HEK293 (cell line): ENCODE results near the gene FAM217B.

Experiments used
- GLI4 ChIP-seq: fragments of 450-650 bp; formaldehyde crosslinking; IDR thresholded peaks from 2 replicates; pipeline ENCODE4 v1.5.1; 2016; ENCODE audit warnings: missing biosample characterization, missing genetic modification characterization
- PRDM1 ChIP-seq: fragments of 450-650 bp; formaldehyde crosslinking; IDR thresholded peaks from 2 replicates; pipeline ENCODE4; 2016; ENCODE audit warnings: missing biosample characterization, missing genetic modification characterization
- ZNF157 ChIP-seq: fragments of 450-650 bp; formaldehyde crosslinking; IDR thresholded peaks from 2 replicates; pipeline ENCODE4 v1.5.1; 2016; ENCODE audit warnings: missing biosample characterization, missing genetic modification characterization
- ZNF514 ChIP-seq: fragments of 450-650 bp; formaldehyde crosslinking; IDR thresholded peaks from 2 replicates; pipeline ENCODE4 v1.5.1; 2016; ENCODE audit warnings: missing biosample characterization, missing genetic modification characterization
- TF ChIP-seq, protein P1 (sequence below): fragments of 450-650 bp; formaldehyde crosslinking; IDR thresholded peaks from 2 replicates; pipeline ENCODE4 v1.5.1; 2016; ENCODE audit warnings: missing biosample characterization, missing genetic modification characterization
- TF ChIP-seq, protein P2 (sequence below): fragments of 450-650 bp; formaldehyde crosslinking; IDR thresholded peaks from 2 replicates; pipeline ENCODE4 v1.5.1; 2016; ENCODE audit warnings: missing biosample characterization, missing genetic modification characterization

DNA sequence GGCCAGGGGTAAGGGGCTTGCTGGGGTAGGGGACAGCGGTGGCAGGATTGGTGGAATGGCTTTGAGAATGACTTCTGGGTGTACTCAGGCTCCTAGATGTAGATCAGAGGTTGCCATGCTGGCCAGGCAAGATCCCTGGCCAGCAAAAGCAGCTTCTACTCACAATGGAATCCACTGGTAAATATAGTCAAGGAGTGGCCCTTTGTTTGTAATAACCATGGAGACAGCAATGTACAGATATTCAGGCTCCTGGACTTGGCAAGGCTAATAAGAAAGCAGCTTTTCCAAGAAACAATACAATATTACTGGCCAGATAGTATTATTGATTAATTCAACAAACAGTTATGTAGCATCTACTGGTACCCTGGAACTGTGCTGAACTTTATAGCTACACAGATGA lies 55.9 kb downstream of the FAM217B start:
- TF ChIP-seq ZNF514 (tag by site-specific recombination) (no peak), PRDM1 (tag by site-specific recombination) (no peak), ZNF157 (tag by site-specific recombination) (no peak), GLI4 (tag by site-specific recombination) (no peak)
- TF ChIP-seq, protein P1, sequence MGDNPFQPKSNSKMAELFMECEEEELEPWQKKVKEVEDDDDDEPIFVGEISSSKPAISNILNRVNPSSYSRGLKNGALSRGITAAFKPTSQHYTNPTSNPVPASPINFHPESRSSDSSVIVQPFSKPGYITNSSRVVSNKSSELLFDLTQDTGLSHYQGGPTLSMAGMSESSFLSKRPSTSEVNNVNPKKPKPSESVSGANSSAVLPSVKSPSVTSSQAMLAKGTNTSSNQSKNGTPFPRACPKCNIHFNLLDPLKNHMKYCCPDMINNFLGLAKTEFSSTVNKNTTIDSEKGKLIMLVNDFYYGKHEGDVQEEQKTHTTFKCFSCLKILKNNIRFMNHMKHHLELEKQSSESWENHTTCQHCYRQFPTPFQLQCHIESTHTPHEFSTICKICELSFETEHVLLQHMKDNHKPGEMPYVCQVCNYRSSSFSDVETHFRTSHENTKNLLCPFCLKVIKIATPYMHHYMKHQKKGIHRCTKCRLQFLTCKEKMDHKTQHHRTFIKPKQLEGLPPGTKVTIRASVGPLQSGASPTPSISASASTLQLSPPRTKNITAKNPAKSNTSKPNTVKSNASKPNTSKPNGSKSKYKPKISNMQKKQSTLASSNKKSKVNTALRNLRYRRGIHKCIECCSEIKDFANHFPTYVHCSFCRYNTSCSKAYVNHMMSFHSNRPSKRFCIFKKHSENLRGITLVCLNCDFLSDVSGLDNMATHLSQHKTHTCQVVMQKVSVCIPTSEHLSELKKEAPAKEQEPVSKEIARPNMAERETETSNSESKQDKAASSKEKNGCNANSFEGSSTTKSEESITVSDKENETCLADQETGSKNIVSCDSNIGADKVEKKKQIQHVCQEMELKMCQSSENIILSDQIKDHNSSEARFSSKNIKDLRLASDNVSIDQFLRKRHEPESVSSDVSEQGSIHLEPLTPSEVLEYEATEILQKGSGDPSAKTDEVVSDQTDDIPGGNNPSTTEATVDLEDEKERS (tag by site-specific recombination) = no peak
- TF ChIP-seq, protein P2, sequence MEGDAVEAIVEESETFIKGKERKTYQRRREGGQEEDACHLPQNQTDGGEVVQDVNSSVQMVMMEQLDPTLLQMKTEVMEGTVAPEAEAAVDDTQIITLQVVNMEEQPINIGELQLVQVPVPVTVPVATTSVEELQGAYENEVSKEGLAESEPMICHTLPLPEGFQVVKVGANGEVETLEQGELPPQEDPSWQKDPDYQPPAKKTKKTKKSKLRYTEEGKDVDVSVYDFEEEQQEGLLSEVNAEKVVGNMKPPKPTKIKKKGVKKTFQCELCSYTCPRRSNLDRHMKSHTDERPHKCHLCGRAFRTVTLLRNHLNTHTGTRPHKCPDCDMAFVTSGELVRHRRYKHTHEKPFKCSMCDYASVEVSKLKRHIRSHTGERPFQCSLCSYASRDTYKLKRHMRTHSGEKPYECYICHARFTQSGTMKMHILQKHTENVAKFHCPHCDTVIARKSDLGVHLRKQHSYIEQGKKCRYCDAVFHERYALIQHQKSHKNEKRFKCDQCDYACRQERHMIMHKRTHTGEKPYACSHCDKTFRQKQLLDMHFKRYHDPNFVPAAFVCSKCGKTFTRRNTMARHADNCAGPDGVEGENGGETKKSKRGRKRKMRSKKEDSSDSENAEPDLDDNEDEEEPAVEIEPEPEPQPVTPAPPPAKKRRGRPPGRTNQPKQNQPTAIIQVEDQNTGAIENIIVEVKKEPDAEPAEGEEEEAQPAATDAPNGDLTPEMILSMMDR (tag by site-specific recombination) = no peak
